PFSK-1 (cell line): ENCODE data around the gene WDR72.

Source experiments
- FOXP2 ChIP-seq: optimal IDR thresholded peaks from 2 replicates; pipeline ENCODE3; 2011; ENCODE audit warnings: borderline replicate concordance, control low read depth, inconsistent platforms; ENCODE audit not compliant: insufficient read depth; ENCODE audit errors: extremely low read length, extremely low read depth
- POLR2AphosphoS5 ChIP-seq: IDR thresholded peaks from 2 replicates; pipeline ENCODE4 v1.6.1; 2012; ENCODE audit warnings: low read depth, mild to moderate bottlenecking, control low read depth, low read length, moderate library complexity
- SIN3A ChIP-seq: IDR thresholded peaks from 2 replicates; pipeline ENCODE4 v1.6.1; 2012; ENCODE audit warnings: mild to moderate bottlenecking, low read length, moderate library complexity, borderline replicate concordance; ENCODE audit not compliant: insufficient read depth
- TAF1 ChIP-seq: IDR thresholded peaks from 2 replicates; pipeline ENCODE4 v1.6.1; 2012; ENCODE audit warnings: low read length, control low read depth, borderline replicate concordance; ENCODE audit not compliant: insufficient read depth
- TF ChIP-seq, protein P1 (sequence below), 2 experiments: IDR thresholded peaks; 2 replicates each; pipeline versions ENCODE4 v1.6.1 to v1.8.0; 2011 to 2012; ENCODE audit warnings: low read depth in 2 of 2, low read length in 2 of 2, control low read depth in 1 of 2, inconsistent platforms in 1 of 2, mild to moderate bottlenecking in 1 of 2, moderate library complexity in 1 of 2; ENCODE audit not compliant: insufficient read depth in 1 of 2

WDR72 gene

GRCh38 chr15:53791581-53791980 is 32.1 kb upstream of the WDR72 start:
- TF ChIP-seq TAF1: no peak

DNA sequence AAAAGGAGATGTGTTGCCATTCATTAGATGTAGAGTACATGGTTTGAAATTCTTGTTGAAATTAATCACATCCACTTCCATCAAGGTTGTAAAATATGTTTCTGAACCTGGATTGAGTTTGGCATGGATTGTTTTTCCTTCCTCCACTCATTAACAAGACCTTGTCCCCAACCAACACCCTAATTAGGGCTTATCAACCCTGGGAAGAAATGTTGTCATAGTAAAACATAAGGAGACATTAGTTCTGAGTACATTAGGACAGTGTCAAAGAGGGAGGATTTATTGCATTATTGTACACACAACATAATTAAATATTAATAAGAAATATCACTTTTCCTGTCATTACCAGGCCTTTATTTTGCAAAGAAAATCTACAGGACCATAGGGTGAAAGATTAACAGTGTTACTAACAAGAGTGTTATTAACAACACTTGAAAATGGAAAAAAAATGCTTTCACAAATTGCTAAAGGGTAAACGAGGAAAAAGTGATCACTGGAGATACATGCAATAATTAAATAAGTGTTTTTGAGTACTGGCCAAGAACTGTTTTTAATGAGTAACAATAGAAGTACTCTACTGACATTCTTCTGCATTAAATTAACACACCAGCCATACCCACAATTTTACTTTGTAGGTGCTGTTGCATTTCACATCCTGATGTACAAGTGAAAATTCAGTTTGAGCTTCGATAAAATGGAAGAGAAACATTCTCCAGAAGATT is 30.4 kb upstream of the WDR72 start:
- TF ChIP-seq, protein P1, sequence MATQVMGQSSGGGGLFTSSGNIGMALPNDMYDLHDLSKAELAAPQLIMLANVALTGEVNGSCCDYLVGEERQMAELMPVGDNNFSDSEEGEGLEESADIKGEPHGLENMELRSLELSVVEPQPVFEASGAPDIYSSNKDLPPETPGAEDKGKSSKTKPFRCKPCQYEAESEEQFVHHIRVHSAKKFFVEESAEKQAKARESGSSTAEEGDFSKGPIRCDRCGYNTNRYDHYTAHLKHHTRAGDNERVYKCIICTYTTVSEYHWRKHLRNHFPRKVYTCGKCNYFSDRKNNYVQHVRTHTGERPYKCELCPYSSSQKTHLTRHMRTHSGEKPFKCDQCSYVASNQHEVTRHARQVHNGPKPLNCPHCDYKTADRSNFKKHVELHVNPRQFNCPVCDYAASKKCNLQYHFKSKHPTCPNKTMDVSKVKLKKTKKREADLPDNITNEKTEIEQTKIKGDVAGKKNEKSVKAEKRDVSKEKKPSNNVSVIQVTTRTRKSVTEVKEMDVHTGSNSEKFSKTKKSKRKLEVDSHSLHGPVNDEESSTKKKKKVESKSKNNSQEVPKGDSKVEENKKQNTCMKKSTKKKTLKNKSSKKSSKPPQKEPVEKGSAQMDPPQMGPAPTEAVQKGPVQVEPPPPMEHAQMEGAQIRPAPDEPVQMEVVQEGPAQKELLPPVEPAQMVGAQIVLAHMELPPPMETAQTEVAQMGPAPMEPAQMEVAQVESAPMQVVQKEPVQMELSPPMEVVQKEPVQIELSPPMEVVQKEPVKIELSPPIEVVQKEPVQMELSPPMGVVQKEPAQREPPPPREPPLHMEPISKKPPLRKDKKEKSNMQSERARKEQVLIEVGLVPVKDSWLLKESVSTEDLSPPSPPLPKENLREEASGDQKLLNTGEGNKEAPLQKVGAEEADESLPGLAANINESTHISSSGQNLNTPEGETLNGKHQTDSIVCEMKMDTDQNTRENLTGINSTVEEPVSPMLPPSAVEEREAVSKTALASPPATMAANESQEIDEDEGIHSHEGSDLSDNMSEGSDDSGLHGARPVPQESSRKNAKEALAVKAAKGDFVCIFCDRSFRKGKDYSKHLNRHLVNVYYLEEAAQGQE (IDR thresholded peaks at IDR 0.05; ENCODE audit: insufficient read depth in 1 of 2, low read depth in 2 of 2, low read length in 2 of 2): no peak
- TF ChIP-seq FOXP2: no peak

- TF ChIP-seq TAF1: no peak
- no peak for TF ChIP-seq SIN3A
- TF ChIP-seq, protein P1 (IDR thresholded peaks at IDR 0.05; ENCODE audit: insufficient read depth in 1 of 2, low read depth in 2 of 2, low read length in 2 of 2): no peak
- TF ChIP-seq FOXP2: no peak
- TF ChIP-seq POLR2AphosphoS5: no peak
These were observed 26.9 kb upstream of the WDR72 start for GRCh38 chr15:53786401-53786800.

GRCh38 chr15:53762916-53763315 is 3.5 kb upstream of the WDR72 start:
- TF ChIP-seq FOXP2 (no peak), POLR2AphosphoS5 (no peak), TAF1 (no peak), SIN3A (no peak)
- TF ChIP-seq, protein P1 (IDR thresholded peaks at IDR 0.05; ENCODE audit: insufficient read depth in 1 of 2, low read depth in 2 of 2, low read length in 2 of 2): no peak

GRCh38 chr15:53758412-53758811 is 1.1 kb downstream of the WDR72 start:
- no peak for TF ChIP-seq POLR2AphosphoS5
- TF ChIP-seq TAF1: no peak
- TF ChIP-seq, protein P1 (IDR thresholded peaks at IDR 0.05; ENCODE audit: insufficient read depth in 1 of 2, low read depth in 2 of 2, low read length in 2 of 2): no peak
- TF ChIP-seq FOXP2: no peak
- TF ChIP-seq SIN3A: no peak
